ENCODE data around the gene FAM228B.
"Not testable (repeated sequence)": the region's sequence is repeated elsewhere in the genome, so short reads cannot be mapped to it uniquely, and the experiment has no call there.

The FAM228B gene

DNA sequence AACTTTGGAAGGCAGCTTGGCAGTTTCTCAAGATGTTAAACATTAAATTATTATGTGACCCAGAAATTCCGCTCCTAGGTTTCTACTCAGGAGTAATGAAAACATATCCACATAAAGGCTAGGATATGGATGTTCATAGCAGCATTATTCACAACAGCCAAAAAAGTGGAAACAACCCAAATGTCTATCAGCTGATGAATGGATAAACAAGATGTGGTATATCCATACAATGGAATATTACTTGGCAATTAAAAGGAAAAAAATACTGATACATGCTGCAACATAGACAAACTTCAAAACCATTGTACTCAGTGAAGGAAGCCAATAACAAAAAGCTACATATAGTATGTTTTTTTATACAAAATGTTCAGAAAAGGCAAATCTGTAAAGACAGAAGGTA is 39.2 kb downstream of the FAM228B start:
- DNase-seq: no peak

DNA sequence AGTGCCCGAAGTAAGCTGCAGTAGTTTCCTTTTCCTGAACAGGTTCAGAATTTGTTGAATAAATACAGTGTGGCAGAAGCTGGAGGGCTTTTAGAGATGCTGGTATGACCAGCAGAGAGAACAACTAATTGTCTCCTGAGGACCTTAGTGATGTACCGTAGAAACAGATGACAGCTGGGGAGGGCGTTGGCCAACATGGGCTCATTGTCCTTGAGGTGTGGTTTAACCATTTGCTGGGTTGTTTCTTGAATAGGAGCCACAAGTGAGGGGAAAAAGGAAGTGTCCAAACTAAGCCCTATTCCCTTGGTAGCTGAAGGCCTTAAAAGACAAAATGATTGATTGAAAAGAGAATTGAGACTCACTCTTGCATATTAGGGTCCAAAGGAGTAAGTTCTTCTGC is 39.9 kb downstream of the FAM228B start:
- DNase-seq: no peak

DNA sequence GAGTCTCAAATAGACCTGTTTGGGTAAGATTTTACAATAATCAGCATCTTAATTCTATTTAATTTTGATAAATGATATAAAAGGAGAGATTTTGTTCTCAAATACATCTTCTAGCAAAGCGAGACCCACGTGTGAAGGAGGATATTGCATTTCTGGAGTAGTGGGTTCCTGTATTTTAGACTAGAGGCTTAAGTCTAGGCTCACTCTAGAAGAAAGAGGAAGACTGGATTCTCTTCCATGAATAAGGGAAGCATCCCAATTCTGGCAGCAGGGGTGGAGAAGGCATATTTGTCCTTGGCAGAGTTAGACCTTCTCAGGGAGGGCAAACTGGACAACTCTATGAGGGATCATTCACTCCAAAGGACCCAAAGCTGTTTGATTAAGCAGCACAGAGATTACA is 40.3 kb downstream of the FAM228B start:
- DNase-seq: no peak

- peak; percentile 41 for DNase-seq
Observed at GRCh38 chr2:24164416-24164973, 41.2 kb downstream of the FAM228B start.

DNA sequence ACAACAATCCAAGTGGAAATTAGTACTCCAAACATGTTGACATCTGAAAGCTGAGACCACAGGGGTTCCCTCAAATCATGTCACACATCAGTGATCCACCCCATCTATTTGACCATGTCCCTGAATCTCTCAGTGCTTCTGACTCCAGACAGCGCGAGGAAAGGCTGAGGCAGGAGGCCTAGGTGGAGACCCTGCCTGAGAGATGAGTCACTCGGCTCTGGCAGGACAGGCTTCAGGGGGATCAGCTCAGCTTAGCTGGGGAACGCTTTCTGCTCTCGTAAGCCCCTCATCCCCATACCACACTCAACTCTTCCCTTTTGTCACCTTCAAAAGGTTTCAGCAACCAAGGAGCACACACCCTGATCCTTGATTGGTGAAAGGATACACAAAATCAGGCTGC is 45.8 kb downstream of the FAM228B start:
- DNase-seq: no peak

- DNase-seq: no peak
Observed at GRCh38 chr2:24174851-24175277, 51.6 kb downstream of the FAM228B start, which contains the start of gene FAM228A. TSS of gene FAM228A (plus strand) at chr2:24175053. CDS start at chr2:24175481, 428 bp downstream.

- no peak for DNase-seq
Observed at GRCh38 chr2:24175631-24176187, 52.4 kb downstream of the FAM228B start.

DNA sequence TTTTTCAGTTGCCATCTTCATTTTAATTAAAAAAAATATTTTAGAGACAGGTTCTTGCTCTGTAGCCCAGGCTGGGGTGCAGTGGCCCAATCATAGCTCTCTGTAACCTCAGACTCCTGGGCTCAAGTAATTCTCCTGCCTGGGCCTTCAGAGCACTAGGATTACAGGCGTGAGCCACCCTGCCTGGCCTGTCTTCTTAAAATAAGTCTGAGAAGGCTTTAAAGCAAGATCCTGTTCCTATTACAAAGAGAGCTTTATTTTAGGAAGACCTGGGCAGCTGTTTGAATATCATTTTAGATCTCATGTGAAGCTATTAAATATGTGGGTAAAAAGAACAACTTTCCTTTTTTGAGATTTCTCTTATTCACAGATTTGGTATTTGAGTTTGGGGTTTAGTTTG is 53.1 kb downstream of the FAM228B start:
- DNase-seq: no peak

- no peak for DNase-seq
Observed at GRCh38 chr2:24179683-24180082, 56.4 kb downstream of the FAM228B start.

GRCh38 chr2:24181849-24182248 is 58.6 kb downstream of the FAM228B start:
- peak; percentile 88 for DNase-seq

GRCh38 chr2:24182507-24182906 is 59.2 kb downstream of the FAM228B start:
- DNase-seq: peak; percentile 96

GRCh38 chr2:24183366-24184069 is 60.2 kb downstream of the FAM228B start:
- DNase-seq: peak; percentile 63

GRCh38 chr2:24189551-24189950 is 66.3 kb downstream of the FAM228B start:
- no peak for DNase-seq

- DNase-seq: no peak
Observed at GRCh38 chr2:24190503-24190902, 67.2 kb downstream of the FAM228B start.

DNA sequence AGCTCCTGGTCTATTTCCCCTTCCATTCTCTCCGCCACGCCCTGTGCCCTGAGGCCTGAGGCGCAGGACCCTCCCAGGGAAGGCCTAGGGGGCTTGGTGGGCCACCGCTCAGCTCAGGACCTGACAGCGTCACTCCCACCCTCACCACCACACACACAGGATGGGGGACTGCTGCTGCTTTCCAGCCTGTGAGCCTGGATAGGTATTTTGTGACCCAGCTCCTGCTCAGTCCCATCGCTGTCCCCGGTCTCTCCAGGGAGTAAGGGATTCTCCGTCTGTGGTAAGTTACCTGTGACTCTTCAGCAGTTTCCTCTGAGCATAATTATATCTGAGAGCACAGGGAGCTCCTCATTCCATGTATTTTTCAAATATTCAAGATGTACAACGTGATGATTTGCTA is 67.9 kb downstream of the FAM228B start:
- DNase-seq: no peak

DNA sequence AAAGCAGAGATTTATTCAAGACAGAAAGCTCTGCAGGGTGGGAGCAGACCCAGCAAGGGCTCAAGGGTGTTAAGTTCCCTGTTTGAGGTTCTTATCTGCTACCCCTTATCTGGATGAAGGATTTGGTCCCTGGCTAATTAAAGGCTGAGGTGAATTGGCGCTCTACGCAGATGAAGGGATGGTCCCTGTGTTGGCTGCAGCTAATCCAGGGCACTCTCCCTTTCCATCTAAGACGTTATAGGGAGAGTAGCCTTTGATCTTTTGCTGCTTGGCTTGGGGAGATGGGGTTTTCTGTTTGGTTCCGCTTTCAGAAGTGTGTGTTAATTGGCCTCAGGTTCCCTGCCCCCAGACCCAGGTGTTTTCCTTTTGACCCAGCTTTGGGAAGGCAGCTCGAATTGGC is 68.6 kb downstream of the FAM228B start:
- no peak for DNase-seq

GRCh38 chr2:24197213-24197612 is 73.9 kb downstream of the FAM228B start:
- not testable (repeated sequence) for DNase-seq

GRCh38 chr2:24199968-24200590 is 76.8 kb downstream of the FAM228B start:
- DNase-seq: no peak

- no peak for DNase-seq
Observed at GRCh38 chr2:24200799-24201198, 77.5 kb downstream of the FAM228B start.

- no peak for DNase-seq
Observed at GRCh38 chr2:24203029-24203786, 79.9 kb downstream of the FAM228B start.

GRCh38 chr2:24203787-24204150 is 80.5 kb downstream of the FAM228B start:
- no peak for DNase-seq

DNA sequence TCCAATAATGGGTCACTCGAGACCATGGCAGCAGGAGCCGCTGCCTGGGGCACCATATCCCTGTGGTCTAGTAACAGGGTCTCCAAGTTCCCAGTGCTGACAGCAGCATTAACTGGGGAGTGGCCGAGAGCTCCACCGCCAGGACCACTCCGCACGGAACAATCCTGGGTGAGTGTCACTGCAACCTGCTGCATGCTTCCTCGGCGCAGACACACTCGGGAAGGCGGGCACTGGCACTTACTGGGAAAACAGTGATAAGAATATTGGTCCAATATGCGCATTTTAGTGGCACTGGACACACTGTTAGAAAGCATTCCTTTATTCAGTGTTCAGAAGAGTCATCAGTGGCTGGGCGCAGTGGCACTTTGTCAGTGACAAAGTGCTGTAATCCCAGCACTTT is 81.2 kb downstream of the FAM228B start:
- DNase-seq: no peak

DNA sequence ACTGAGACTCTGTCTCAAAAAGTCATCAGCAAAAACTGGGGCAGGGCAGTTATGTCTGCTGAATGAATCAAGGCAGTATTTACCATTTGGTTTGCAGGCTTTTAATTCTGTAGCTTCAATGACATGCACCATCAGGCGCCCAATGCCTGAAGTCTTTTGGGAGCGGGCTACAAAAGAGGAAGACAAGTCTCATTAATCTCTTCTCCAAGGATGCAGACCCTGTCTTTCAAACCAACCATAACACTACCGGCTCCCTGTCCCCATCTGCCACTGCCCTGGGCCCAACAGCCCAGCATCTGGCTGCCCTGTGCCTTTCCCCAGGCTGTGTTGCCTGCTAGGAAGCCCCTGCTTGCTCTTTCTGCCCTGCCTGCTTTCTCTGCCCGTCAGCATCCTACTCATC is 81.9 kb downstream of the FAM228B start:
- no peak for DNase-seq

Measured in DMS53 (cell line).